Measurements from ENCODE around the gene MFSD11. TPM values are rescaled to one million over a fixed set of nuclear protein-coding genes. Genes with fewer than 3 reads are reported as not detected.
A peak's percentile ranks its signal among the peaks of the same experiment; 100 is the strongest.
"Not testable (repeated sequence)": the region's sequence is repeated elsewhere in the genome, so short reads cannot be mapped to it uniquely, and the experiment has no call there.

MFSD11 gene
- total RNA-seq, 1 donor from 2014 or later, result 29.6 TPM

DNA sequence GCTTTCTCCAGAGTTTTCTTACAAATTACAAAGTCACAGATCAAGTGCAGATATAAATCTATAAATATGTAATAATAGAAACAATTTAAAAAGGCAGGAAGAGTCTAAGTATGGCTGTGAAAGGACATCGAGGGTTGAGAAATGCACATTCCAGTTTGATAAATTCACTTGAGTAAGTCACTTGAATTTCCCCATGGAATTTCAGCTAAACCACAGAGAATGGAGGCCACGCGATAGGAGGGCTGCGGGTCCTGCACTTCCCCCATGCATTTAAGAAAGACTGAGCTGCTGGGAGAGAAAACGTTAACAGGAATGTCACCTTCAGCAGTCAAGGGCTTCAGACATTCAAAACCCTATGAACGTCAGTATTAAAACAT lies 21.1 kb upstream of the MFSD11 start:
- H3K4me3 Mint-ChIP-seq, result no peak overlapping the region
- no peak overlapping the region for H3K27ac Mint-ChIP-seq (ENCODE audit: unreplicated experiment)
- no peaks in the 10 kb centered on the region for H3K9me3 Mint-ChIP-seq
- TF ChIP-seq, protein P1, sequence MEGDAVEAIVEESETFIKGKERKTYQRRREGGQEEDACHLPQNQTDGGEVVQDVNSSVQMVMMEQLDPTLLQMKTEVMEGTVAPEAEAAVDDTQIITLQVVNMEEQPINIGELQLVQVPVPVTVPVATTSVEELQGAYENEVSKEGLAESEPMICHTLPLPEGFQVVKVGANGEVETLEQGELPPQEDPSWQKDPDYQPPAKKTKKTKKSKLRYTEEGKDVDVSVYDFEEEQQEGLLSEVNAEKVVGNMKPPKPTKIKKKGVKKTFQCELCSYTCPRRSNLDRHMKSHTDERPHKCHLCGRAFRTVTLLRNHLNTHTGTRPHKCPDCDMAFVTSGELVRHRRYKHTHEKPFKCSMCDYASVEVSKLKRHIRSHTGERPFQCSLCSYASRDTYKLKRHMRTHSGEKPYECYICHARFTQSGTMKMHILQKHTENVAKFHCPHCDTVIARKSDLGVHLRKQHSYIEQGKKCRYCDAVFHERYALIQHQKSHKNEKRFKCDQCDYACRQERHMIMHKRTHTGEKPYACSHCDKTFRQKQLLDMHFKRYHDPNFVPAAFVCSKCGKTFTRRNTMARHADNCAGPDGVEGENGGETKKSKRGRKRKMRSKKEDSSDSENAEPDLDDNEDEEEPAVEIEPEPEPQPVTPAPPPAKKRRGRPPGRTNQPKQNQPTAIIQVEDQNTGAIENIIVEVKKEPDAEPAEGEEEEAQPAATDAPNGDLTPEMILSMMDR (conservative IDR thresholded peaks at IDR 0.05), result no peak
- no peaks in the 10 kb centered on the region for H3K27me3 Mint-ChIP-seq (ENCODE audit: low read depth)
- DNase-seq (ENCODE audit: low read depth, low spot score), result no peak
- peaks cover 10% of the 10 kb centered on the region for H3K36me3 Mint-ChIP-seq (ENCODE audit: low read depth)
- H3K4me1 Mint-ChIP-seq, result peaks cover 7% of the 10 kb centered on the region

DNA sequence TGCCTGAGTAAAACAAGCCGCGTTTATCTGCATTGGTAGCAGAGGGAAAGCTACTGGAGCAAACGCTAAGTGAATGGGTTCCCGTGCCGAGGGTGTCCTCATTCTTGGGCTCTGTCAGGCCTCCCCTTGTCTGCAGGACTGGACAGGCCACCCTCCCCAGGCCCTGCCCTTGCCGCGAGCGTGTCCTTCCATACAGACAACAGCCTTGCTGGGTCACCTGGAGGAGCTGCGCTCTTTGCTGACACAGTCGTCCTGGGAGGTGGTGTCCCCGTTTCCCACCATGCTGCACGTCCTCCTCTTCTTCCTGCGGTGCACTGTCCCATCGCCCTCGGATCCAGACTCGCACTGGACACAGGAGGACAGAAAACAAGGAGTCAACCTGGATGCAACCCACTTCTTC lies 19.4 kb upstream of the MFSD11 start:
- no peak for DNase-seq (ENCODE audit: low read depth, low spot score)
- no peaks in the 10 kb centered on the region for H3K27me3 Mint-ChIP-seq (ENCODE audit: low read depth)
- TF ChIP-seq, protein P1 (conservative IDR thresholded peaks at IDR 0.05), result no peak
- H3K4me3 Mint-ChIP-seq, result no peak overlapping the region
- H3K36me3 Mint-ChIP-seq (ENCODE audit: low read depth), result peaks cover 13% of the 10 kb centered on the region
- H3K4me1 Mint-ChIP-seq, result peaks cover 10% of the 10 kb centered on the region
- H3K27ac Mint-ChIP-seq (ENCODE audit: unreplicated experiment), result peak overlapping the region; percentile 50
- H3K9me3 Mint-ChIP-seq, result no peaks in the 10 kb centered on the region

DNA sequence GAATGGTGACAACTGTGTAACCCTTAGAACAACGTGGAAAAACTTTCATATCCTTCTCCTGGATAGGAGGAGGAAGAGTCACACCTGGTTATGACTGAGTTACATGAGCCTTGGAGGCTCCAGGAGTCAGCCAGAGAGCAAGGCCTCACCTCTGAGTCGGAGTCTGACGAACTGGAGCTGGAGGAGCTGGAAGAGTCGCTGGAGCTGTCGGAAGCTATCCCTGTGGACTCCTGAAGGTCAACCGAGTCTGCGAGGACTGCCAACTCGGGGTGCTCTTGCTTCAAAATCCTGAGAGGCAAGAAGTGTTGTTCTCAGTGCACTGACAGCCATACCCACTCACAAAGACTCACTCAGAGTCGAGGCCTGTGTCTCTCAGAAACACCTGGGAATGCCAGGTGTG lies 17.7 kb upstream of the MFSD11 start:
- TF ChIP-seq, protein P1 (conservative IDR thresholded peaks at IDR 0.05), result no peak
- H3K27ac Mint-ChIP-seq (ENCODE audit: unreplicated experiment), result no peak overlapping the region
- H3K4me3 Mint-ChIP-seq, result no peak overlapping the region
- no peaks in the 10 kb centered on the region for H3K9me3 Mint-ChIP-seq
- H3K36me3 Mint-ChIP-seq (ENCODE audit: low read depth), result peaks cover 15% of the 10 kb centered on the region
- no peak for DNase-seq (ENCODE audit: low read depth, low spot score)
- H3K4me1 Mint-ChIP-seq, result peaks cover 11% of the 10 kb centered on the region
- no peaks in the 10 kb centered on the region for H3K27me3 Mint-ChIP-seq (ENCODE audit: low read depth)

DNA sequence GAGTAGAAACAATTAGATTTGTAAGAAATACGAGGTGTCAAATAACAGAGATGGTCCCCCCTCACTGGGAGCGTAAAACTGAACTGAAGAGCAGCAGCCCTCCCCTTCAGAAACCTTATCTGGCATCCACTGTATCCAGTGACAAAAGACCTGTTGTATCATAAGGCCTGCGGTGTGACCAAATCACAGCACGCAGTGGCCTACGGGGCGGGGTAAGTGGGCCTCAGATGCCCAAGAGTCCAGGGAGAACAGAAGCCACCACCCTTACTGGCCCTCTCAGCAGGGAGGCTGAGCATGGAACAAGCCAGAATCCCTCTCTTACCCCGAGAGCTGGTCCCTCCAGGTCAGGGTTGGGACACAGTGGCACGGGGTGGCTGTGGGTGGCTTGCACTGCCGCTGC lies 17.0 kb upstream of the MFSD11 start:
- Mint-ChIP-seq H3K27me3 (ENCODE audit: low read depth) (no peaks in the 10 kb centered on the region), H3K27ac (ENCODE audit: unreplicated experiment) (no peak overlapping the region), H3K4me1 (peaks cover 17% of the 10 kb centered on the region), H3K9me3 (no peaks in the 10 kb centered on the region), H3K4me3 (peak overlapping the region; percentile 10), H3K36me3 (ENCODE audit: low read depth) (peaks cover 15% of the 10 kb centered on the region)
- TF ChIP-seq, protein P1 (conservative IDR thresholded peaks at IDR 0.05), result no peak
- DNase-seq (ENCODE audit: low read depth, low spot score), result no peak

DNA sequence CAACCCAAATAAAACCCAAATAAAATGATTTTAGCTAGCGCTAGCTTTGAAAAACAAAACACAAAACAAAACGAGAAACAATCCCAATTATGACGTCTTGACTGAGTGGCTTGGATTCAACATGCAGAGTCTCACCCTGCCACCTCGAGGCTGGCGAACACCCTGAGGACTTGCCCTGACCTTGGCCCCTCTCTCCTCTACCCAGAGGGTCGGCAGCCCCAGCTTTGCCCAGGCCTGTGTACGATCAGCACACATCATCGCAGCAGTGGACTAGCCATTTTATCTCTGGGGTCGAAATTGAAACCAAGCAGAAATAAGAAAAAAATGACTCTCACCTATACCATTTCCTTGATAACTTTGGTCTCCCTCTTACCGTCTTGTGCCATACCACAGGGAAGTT lies 16.5 kb upstream of the MFSD11 start:
- Mint-ChIP-seq H3K27ac (ENCODE audit: unreplicated experiment) (peak overlapping the region; percentile 82), H3K4me1 (peaks cover 20% of the 10 kb centered on the region), H3K4me3 (peak overlapping the region; percentile 18), H3K36me3 (ENCODE audit: low read depth) (peaks cover 18% of the 10 kb centered on the region), H3K27me3 (ENCODE audit: low read depth) (no peaks in the 10 kb centered on the region), H3K9me3 (no peaks in the 10 kb centered on the region)
- TF ChIP-seq, protein P1 (conservative IDR thresholded peaks at IDR 0.05), result no peak
- no peak for DNase-seq (ENCODE audit: low read depth, low spot score)

DNA sequence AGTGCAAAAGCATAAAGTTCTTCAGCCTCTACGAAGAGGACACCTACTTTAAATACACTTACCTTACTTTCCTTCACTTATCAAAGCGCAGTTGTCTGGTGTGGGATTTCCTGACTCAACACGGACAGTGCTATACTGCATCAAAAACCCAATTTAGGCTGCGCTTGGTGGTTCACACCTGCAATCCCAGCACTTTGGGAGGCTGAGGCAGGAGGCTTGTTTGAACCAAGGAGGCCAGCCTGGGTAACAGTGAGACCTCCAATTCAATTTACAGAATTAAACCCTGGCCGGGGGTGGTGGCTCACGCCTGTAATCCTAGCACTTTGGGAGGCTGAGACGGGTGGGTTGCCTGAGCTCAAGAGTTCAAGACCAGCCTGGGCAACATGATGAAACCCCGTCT lies 15.6 kb upstream of the MFSD11 start:
- no peaks in the 10 kb centered on the region for H3K27me3 Mint-ChIP-seq (ENCODE audit: low read depth)
- DNase-seq (ENCODE audit: low read depth, low spot score), result no peak
- peak overlapping the region; percentile 18 for H3K4me3 Mint-ChIP-seq
- H3K27ac Mint-ChIP-seq (ENCODE audit: unreplicated experiment), result no peak overlapping the region
- H3K36me3 Mint-ChIP-seq (ENCODE audit: low read depth), result peaks cover 18% of the 10 kb centered on the region
- TF ChIP-seq, protein P1 (conservative IDR thresholded peaks at IDR 0.05), result no peak
- H3K9me3 Mint-ChIP-seq, result no peaks in the 10 kb centered on the region
- H3K4me1 Mint-ChIP-seq, result peaks cover 22% of the 10 kb centered on the region

DNA sequence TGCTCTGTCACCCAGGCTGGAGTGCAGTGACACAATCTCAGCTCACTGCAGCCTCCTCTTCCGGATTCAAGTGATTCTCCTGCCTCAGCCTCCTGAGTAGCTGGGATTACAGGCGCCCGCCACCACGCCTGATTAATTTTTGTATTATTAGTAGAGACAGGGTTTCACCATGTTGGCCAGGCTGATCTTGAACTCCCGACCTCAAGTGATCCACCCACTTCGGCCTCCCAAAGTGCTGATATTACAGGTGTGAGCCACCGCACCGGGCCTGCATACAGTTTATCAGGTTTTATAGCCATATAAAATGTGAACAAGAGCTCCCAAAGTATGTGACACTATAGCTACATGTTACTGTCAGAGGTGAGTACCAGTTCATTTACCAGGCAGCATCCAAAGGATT lies 14.9 kb upstream of the MFSD11 start:
- peak overlapping the region; percentile 79 for H3K4me3 Mint-ChIP-seq

More for the DNA sequence above, 14.9 kb upstream of the MFSD11 start:
- H3K36me3 Mint-ChIP-seq (ENCODE audit: low read depth), result peaks cover 18% of the 10 kb centered on the region
- DNase-seq (ENCODE audit: low read depth, low spot score); H3K27me3 Mint-ChIP-seq (ENCODE audit: low read depth); H3K9me3 Mint-ChIP-seq; H3K27ac Mint-ChIP-seq (ENCODE audit: unreplicated experiment): not testable (repeated sequence)
- H3K4me1 Mint-ChIP-seq, result peaks cover 29% of the 10 kb centered on the region
